Breast epithelium (tissue), 3 donors: Measurements from ENCODE around the gene PSME3.

Source experiments
- POLR2A ChIP-seq: fragments of 450-650 bp; IDR thresholded peaks from one replicate; pipeline ENCODE4 v1.6.1; 2016; ENCODE audit warnings: antibody characterized with exemption, mild to moderate bottlenecking, moderate library complexity
- POLR2AphosphoS5 ChIP-seq, 3 donors: sonication (generic); formaldehyde crosslinking; IDR thresholded peaks; one replicate each; pipeline ENCODE4 v1.6.1; 2017; ENCODE audit warnings: antibody characterized with exemption in 3 of 3
- TF ChIP-seq, protein P1 (sequence below), 3 donors: fragments of 450-650 bp; IDR thresholded peaks; one replicate each; pipeline ENCODE4 v1.5.1; 2016 to 2017; ENCODE audit warnings: antibody characterized with exemption in 3 of 3, mild to moderate bottlenecking in 3 of 3, moderate library complexity in 3 of 3

DNA sequence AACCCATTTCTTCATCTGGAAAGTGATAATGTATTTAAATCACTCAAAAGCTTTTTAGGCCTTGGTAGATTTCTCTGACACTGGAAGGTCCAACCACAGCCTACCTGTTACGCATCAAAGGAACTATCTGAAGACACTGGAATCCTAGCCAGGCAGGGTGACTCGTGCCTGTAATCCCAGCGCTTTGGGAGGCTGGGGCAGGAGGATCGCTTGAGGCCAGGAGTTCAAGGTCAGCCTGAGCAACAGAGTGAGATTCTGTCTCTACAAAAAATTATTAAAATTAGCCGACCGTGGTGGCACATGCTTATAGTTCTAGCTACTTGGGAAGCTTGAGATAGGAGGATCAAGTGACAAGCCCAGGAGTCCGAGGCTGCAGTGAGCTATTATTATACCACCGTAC lies 49.0 kb downstream of the PSME3 start:
- TF ChIP-seq, protein P1, sequence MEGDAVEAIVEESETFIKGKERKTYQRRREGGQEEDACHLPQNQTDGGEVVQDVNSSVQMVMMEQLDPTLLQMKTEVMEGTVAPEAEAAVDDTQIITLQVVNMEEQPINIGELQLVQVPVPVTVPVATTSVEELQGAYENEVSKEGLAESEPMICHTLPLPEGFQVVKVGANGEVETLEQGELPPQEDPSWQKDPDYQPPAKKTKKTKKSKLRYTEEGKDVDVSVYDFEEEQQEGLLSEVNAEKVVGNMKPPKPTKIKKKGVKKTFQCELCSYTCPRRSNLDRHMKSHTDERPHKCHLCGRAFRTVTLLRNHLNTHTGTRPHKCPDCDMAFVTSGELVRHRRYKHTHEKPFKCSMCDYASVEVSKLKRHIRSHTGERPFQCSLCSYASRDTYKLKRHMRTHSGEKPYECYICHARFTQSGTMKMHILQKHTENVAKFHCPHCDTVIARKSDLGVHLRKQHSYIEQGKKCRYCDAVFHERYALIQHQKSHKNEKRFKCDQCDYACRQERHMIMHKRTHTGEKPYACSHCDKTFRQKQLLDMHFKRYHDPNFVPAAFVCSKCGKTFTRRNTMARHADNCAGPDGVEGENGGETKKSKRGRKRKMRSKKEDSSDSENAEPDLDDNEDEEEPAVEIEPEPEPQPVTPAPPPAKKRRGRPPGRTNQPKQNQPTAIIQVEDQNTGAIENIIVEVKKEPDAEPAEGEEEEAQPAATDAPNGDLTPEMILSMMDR (IDR thresholded peaks at IDR 0.05): no peak
- TF ChIP-seq POLR2A (no peak), POLR2AphosphoS5 (IDR thresholded peaks at IDR 0.05) (no peak)
